HepG2 (cell line): Measurements from ENCODE around the gene NFE2L1. TPM values are rescaled to one million over a fixed set of nuclear protein-coding genes. Genes with fewer than 3 reads are reported as not detected.

Experiments
- AKAP8 ChIP-seq: sonication (generic); formaldehyde crosslinking; IDR thresholded peaks from 2 replicates; pipeline ENCODE4 v1.5.1; 2020; ENCODE audit warnings: mild to moderate bottlenecking, missing genetic modification reagents
- CTCF ChIP-seq: sonication (generic); formaldehyde crosslinking; IDR thresholded peaks from 2 replicates; pipeline ENCODE4 v1.5.0; 2020; ENCODE audit warnings: mild to moderate bottlenecking, missing genetic modification reagents, moderate library complexity
- FOXK1 ChIP-seq: sonication (generic); formaldehyde crosslinking; IDR thresholded peaks from 2 replicates; pipeline ENCODE4 v1.4.0; 2020; ENCODE audit warnings: low read depth, missing genetic modification reagents, borderline replicate concordance
- HDAC2 ChIP-seq: sonication (generic); formaldehyde crosslinking; IDR thresholded peaks from 2 replicates; pipeline ENCODE4 v1.4.0; 2020; ENCODE audit warnings: missing genetic modification reagents
- MAFK ChIP-seq, 2 experiments: IDR thresholded peaks in 1 of 2; conservative IDR thresholded peaks in 1 of 2; 2 replicates each; pipeline ENCODE4 v1.6.1; 2011; ENCODE audit warnings: improper control_type of control experiment in 2 of 2, low read length in 2 of 2
- NFIC ChIP-seq: IDR thresholded peaks from 2 replicates; pipeline ENCODE4 v1.6.1; 2012; ENCODE audit warnings: mild to moderate bottlenecking, low read length, inconsistent platforms
- ONECUT2 ChIP-seq: sonication (generic); formaldehyde crosslinking; IDR thresholded peaks from 2 replicates; pipeline ENCODE4 v1.4.0; 2020; ENCODE audit warnings: missing genetic modification reagents
- PAF1 ChIP-seq: IDR thresholded peaks from 2 replicates; pipeline ENCODE4 v1.6.1; 2016; ENCODE audit warnings: missing genetic modification reagents, missing compliant biosample characterization
- PPARG ChIP-seq: conservative IDR thresholded peaks from 2 replicates; pipeline ENCODE4 v1.6.1; 2016; ENCODE audit warnings: missing biosample characterization, missing genetic modification reagents
- PRDM10 ChIP-seq: sonication (generic); formaldehyde crosslinking; IDR thresholded peaks from 2 replicates; pipeline ENCODE4 v1.4.0; 2020; ENCODE audit warnings: low read depth, missing genetic modification reagents
- RFX3 ChIP-seq: IDR thresholded peaks from 2 replicates; pipeline ENCODE4 v1.6.1; 2016; ENCODE audit warnings: missing biosample characterization, missing genetic modification reagents
- TEAD2 ChIP-seq: sonication (generic); formaldehyde crosslinking; IDR thresholded peaks from 2 replicates; pipeline ENCODE4 v1.9.0; 2021; ENCODE audit warnings: missing genetic modification reagents
- ZNF18 ChIP-seq: sonication (generic); formaldehyde crosslinking; IDR thresholded peaks from 2 replicates; pipeline ENCODE4 v1.8.0; 2022; ENCODE audit warnings: mild to moderate bottlenecking, missing genetic modification reagents; ENCODE audit not compliant: insufficient replicate concordance
- ZNF354B ChIP-seq: sonication (generic); formaldehyde crosslinking; IDR thresholded peaks from 2 replicates; pipeline ENCODE4 v1.8.0; 2022; ENCODE audit warnings: mild to moderate bottlenecking, missing genetic modification reagents
- ZNF660 ChIP-seq: sonication (generic); formaldehyde crosslinking; IDR thresholded peaks from 2 replicates; pipeline ENCODE4 v1.5.1; 2020; ENCODE audit warnings: mild to moderate bottlenecking, low read depth, missing genetic modification reagents, borderline replicate concordance
- ZNF670 ChIP-seq: sonication (generic); formaldehyde crosslinking; IDR thresholded peaks from 2 replicates; pipeline ENCODE4 v1.8.0; 2022; ENCODE audit warnings: mild to moderate bottlenecking, missing genetic modification reagents, borderline replicate concordance
- ZNF841 ChIP-seq: sonication (generic); formaldehyde crosslinking; IDR thresholded peaks from 2 replicates; pipeline ENCODE4 v1.8.1; 2023; ENCODE audit warnings: missing genetic modification reagents, borderline replicate concordance
- polyA plus RNA-seq, 8 experiments: library from polyadenylated mRNA; depleted of rRNA in 3 of 8; stranded (reverse) in 7 of 8; unstranded in 1 of 8; fragments of >200 nt; fragmentation: Illumina TruSeq in 4 of 8; extraction: Trizol in 4 of 8; gene quantifications; 2 replicates each; pipeline versions ENCODE4 v1.2.1 to v1.2.3, GENCODE V29; 2011 to 2016; ENCODE audit warnings: low read depth in 4 of 8, missing spikeins in 1 of 8, mixed read lengths in 1 of 8; ENCODE audit not compliant: insufficient read depth in 1 of 8
- total RNA-seq, 5 experiments: library from RNA; depleted of rRNA; stranded (reverse); fragments of >200 nt; fragmentation: Illumina TruSeq; extraction: Trizol; gene quantifications; 2 replicates each; pipeline ENCODE4 v1.2.3, GENCODE V29; 2016; ENCODE audit warnings: low read depth in 1 of 5
- TF ChIP-seq, protein P1 (sequence below): sonication (generic); formaldehyde crosslinking; IDR thresholded peaks from 2 replicates; pipeline ENCODE4 v1.8.1; 2023; ENCODE audit warnings: missing genetic modification reagents, mild to moderate bottlenecking, borderline replicate concordance
- TF ChIP-seq, protein P2 (sequence below), 2 experiments: sonication (generic) in 1 of 2; formaldehyde crosslinking in 1 of 2; IDR thresholded peaks; 2 replicates each; pipeline versions ENCODE4 v1.5.1 to v1.6.1; 2011 to 2020; ENCODE audit warnings: borderline replicate concordance in 1 of 2, low read depth in 1 of 2, low read length in 1 of 2, mild to moderate bottlenecking in 1 of 2, missing genetic modification reagents in 1 of 2, moderate library complexity in 1 of 2

NFE2L1 gene
- total and polyA plus RNA-seq, 2 of the 13 experiments (the other 11 are each of a cell fraction or from before 2014, with no cell fraction given), result 67.0 to 234 TPM

GRCh38 chr17:48025040-48025903, 22.9 kb upstream of the NFE2L1 start (continued):
- TF ChIP-seq CTCF (CRISPR knock-in tag), result peak; percentile 99
- no peak for TF ChIP-seq ZNF354B (CRISPR knock-in tag)
- peak; percentile 61; the same call in 1 of the 2 replicates for TF ChIP-seq PRDM10 (CRISPR knock-in tag)
- no peak for TF ChIP-seq ZNF660
- TF ChIP-seq AKAP8 (CRISPR knock-in tag), result no peak
- no peak for TF ChIP-seq NFIC
- TF ChIP-seq ZNF841 (CRISPR knock-in tag), result no peak
- TF ChIP-seq HDAC2 (CRISPR knock-in tag), result peak; percentile 62
- TF ChIP-seq, protein P1, sequence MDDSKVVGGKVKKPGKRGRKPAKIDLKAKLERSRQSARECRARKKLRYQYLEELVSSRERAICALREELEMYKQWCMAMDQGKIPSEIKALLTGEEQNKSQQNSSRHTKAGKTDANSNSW (CRISPR knock-in tag), result no peak
- TF ChIP-seq TEAD2 (CRISPR knock-in tag), result no peak
- peak; percentile 28; the same call in 1 of the 2 replicates for TF ChIP-seq ONECUT2 (CRISPR knock-in tag)
- TF ChIP-seq ZNF670 (CRISPR knock-in tag), result no peak
- TF ChIP-seq MAFK (conservative IDR thresholded peaks at IDR 0.05 in 1 of 2, IDR thresholded peaks at IDR 0.05 in 1 of 2; ENCODE audit: low read length in 2 of 2), result no peak
- no peak for TF ChIP-seq PAF1 (CRISPR knock-in tag)
- TF ChIP-seq, protein P2, sequence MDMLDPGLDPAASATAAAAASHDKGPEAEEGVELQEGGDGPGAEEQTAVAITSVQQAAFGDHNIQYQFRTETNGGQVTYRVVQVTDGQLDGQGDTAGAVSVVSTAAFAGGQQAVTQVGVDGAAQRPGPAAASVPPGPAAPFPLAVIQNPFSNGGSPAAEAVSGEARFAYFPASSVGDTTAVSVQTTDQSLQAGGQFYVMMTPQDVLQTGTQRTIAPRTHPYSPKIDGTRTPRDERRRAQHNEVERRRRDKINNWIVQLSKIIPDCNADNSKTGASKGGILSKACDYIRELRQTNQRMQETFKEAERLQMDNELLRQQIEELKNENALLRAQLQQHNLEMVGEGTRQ (IDR thresholded peaks at IDR 0.05; ENCODE audit: low read depth, low read length), result peak; percentile 34; the same call in 1 of the 2 replicates
- TF ChIP-seq, protein P2 (CRISPR knock-in tag; IDR thresholded peaks at IDR 0.05; ENCODE audit: borderline replicate concordance), result no peak
- TF ChIP-seq FOXK1 (CRISPR knock-in tag), result peak; percentile 20; the same call in 1 of the 2 replicates
- peak; percentile 97 for TF ChIP-seq RFX3 (CRISPR knock-in tag)
- no peak for TF ChIP-seq PPARG (CRISPR knock-in tag)
- TF ChIP-seq ZNF18 (CRISPR knock-in tag), result no peak
